Measurements from ENCODE around the gene TANGO6.
"Not testable (repeated sequence)": the region's sequence is repeated elsewhere in the genome, so short reads cannot be mapped to it uniquely, and the experiment has no call there.

Gene TANGO6

DNA sequence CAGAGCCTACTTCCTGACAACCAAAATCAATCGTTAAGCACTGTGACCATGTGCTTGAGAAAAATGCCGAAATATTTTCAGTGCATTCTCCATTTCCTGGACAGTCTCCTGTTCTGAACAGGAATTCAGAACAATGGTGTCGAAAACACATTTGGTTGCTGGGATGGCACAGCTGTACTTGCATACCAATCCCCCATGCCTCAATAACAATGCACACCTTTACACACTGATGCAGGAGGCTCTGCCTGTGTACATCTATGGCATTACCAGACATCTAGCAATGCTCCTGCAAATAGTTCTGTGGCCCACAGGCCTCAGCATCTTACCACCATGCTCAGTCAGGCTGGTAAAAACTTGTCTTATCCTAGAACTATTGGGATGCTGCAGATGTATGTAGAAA, 282.9 kb downstream of the TANGO6 start:
- no peaks in the 10 kb centered on the region for H3K9me3 ChIP-seq (ENCODE audit: insufficient read depth, low read length, severe bottlenecking)
- no peak overlapping the region for H3K4me3 ChIP-seq (ENCODE audit: low read depth in 1 of 2, low read length in 2 of 2)
- no peak overlapping the region for H3K9ac ChIP-seq (ENCODE audit: low read depth, low read length)
- peaks cover 90% of the 10 kb centered on the region for H3K79me2 ChIP-seq (ENCODE audit: insufficient read depth, low read length)
- TF ChIP-seq, protein P1, sequence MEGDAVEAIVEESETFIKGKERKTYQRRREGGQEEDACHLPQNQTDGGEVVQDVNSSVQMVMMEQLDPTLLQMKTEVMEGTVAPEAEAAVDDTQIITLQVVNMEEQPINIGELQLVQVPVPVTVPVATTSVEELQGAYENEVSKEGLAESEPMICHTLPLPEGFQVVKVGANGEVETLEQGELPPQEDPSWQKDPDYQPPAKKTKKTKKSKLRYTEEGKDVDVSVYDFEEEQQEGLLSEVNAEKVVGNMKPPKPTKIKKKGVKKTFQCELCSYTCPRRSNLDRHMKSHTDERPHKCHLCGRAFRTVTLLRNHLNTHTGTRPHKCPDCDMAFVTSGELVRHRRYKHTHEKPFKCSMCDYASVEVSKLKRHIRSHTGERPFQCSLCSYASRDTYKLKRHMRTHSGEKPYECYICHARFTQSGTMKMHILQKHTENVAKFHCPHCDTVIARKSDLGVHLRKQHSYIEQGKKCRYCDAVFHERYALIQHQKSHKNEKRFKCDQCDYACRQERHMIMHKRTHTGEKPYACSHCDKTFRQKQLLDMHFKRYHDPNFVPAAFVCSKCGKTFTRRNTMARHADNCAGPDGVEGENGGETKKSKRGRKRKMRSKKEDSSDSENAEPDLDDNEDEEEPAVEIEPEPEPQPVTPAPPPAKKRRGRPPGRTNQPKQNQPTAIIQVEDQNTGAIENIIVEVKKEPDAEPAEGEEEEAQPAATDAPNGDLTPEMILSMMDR (IDR thresholded peaks at IDR 0.05; ENCODE audit: borderline replicate concordance, extremely low read depth, low read length, poor library complexity, severe bottlenecking): no peak
- no peak for TF ChIP-seq EZH2 (IDR thresholded peaks at IDR 0.05; ENCODE audit: borderline replicate concordance, low read depth, low read length, severe bottlenecking)
- H3K4me1 ChIP-seq (ENCODE audit: insufficient read depth, low read length): peaks cover 14% of the 10 kb centered on the region
- H3K27me3 ChIP-seq (ENCODE audit: insufficient read depth, low read length, poor library complexity): no peaks in the 10 kb centered on the region
- H3K36me3 ChIP-seq (ENCODE audit: insufficient read depth, low read length): peaks cover 64% of the 10 kb centered on the region
- no peak overlapping the region for H2AFZ ChIP-seq (ENCODE audit: low read depth, low read length)
- H3K27ac ChIP-seq (ENCODE audit: low read length): no peak overlapping the region
- no peak for ATAC-seq (ENCODE audit: insufficient read depth, low read depth)
- H3K4me2 ChIP-seq (ENCODE audit: insufficient read depth, low read length): no peak overlapping the region
- no peak for DNase-seq
- H4K20me1 ChIP-seq (ENCODE audit: insufficient read depth, low read length): peaks cover 61% of the 10 kb centered on the region

DNA sequence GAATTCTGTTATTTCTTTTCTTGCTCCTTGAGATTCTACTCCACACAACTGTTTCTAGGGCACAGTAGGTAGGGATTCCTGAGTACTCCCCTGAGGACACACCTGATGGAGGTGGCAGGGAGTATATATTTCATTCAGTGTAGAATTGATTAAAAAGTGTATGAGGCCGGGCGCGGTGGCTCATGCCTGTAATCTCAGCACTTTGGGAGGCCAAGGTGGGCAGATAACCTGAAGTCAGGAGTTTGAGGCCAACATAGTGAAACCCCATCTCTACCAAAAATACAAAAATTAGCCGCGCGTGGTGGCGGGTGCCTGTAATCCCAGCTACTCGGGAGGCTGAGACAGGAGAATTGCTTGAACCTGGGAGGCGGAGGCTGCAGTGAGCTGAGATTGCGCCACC, 283.5 kb downstream of the TANGO6 start:
- not testable (repeated sequence) for H3K27me3 ChIP-seq (ENCODE audit: insufficient read depth, low read length, poor library complexity); H3K4me2 ChIP-seq (ENCODE audit: insufficient read depth, low read length); H3K9ac ChIP-seq (ENCODE audit: low read depth, low read length); H3K27ac ChIP-seq (ENCODE audit: low read length); ATAC-seq (ENCODE audit: insufficient read depth, low read depth); H3K4me3 ChIP-seq (ENCODE audit: low read depth in 1 of 2, low read length in 2 of 2); H2AFZ ChIP-seq (ENCODE audit: low read depth, low read length); H3K9me3 ChIP-seq (ENCODE audit: insufficient read depth, low read length, severe bottlenecking); DNase-seq
- Histone ChIP-seq H3K36me3 (ENCODE audit: insufficient read depth, low read length) (peaks cover 62% of the 10 kb centered on the region), H4K20me1 (ENCODE audit: insufficient read depth, low read length) (peaks cover 63% of the 10 kb centered on the region), H3K79me2 (ENCODE audit: insufficient read depth, low read length) (peaks cover 96% of the 10 kb centered on the region), H3K4me1 (ENCODE audit: insufficient read depth, low read length) (peaks cover 14% of the 10 kb centered on the region)

DNA sequence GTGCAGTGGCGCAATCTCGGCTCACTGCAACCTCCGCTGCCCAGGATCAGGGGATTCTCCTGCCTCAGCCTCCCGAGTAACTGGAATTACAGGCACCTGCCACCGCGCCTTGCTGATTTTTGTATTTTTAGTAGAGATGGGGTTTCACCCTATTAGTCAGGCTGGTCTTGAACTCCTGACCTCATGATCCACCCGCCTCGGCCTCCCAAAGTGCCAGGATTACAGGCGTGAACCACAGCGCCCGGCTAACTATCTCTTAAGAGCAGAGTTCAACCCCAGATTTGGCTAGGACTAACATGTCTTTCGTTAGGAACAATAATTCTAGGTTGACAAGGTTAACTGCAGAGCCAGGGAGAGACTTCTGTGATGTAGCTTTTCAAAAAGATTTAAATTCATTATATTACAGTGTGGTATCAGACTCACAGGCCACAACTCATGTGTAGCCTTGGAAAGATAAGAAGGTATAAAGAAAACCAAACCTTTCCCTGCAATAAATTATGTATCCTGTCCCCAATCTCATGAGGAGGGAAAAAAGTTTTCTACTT, 284.7 kb downstream of the TANGO6 start:
- ATAC-seq (ENCODE audit: insufficient read depth, low read depth) (no peak), DNase-seq (no peak)
- Histone ChIP-seq H3K27me3 (ENCODE audit: insufficient read depth, low read length, poor library complexity) (no peaks in the 10 kb centered on the region), H3K9me3 (ENCODE audit: insufficient read depth, low read length, severe bottlenecking) (no peaks in the 10 kb centered on the region), H3K9ac (ENCODE audit: low read depth, low read length) (no peak overlapping the region), H3K27ac (ENCODE audit: low read length) (no peak overlapping the region), H3K36me3 (ENCODE audit: insufficient read depth, low read length) (peaks cover 57% of the 10 kb centered on the region), H2AFZ (ENCODE audit: low read depth, low read length) (no peak overlapping the region), H4K20me1 (ENCODE audit: insufficient read depth, low read length) (peaks cover 55% of the 10 kb centered on the region), H3K79me2 (ENCODE audit: insufficient read depth, low read length) (peaks cover 95% of the 10 kb centered on the region), H3K4me2 (ENCODE audit: insufficient read depth, low read length) (no peak overlapping the region), H3K4me3 (ENCODE audit: low read depth in 1 of 2, low read length in 2 of 2) (no peak overlapping the region), H3K4me1 (ENCODE audit: insufficient read depth, low read length) (peaks cover 15% of the 10 kb centered on the region)
- TF ChIP-seq, protein P1 (IDR thresholded peaks at IDR 0.05; ENCODE audit: borderline replicate concordance, extremely low read depth, low read length, poor library complexity, severe bottlenecking): no peak

DNA sequence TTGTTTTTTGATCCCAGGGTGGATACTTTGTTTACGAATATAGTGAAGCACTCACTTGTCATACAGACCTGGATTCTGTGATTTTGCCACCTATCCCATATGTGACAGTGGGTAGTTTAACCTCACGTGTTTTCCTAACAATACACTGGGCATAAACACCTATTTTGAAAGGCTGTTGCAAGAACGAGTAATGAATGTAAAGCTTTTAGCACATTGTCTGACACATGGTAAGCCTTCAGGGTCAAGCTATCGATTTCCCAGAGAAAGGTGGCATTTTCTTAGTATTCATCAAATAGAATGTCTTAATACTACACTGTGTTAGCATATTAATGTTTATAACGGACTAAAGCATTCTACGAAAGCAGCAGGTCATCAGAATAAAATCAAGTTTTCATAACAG, 287.1 kb downstream of the TANGO6 start:
- peak overlapping the region in 1 of 2 experiments; percentile 95; a peak in 1 of 4 replicates for H3K4me3 ChIP-seq (ENCODE audit: low read depth in 1 of 2, low read length in 2 of 2)

More for the DNA sequence above, 287.1 kb downstream of the TANGO6 start:
- no peaks in the 10 kb centered on the region for H3K27me3 ChIP-seq (ENCODE audit: insufficient read depth, low read length, poor library complexity)
- H3K4me1 ChIP-seq (ENCODE audit: insufficient read depth, low read length): peaks cover 39% of the 10 kb centered on the region
- peaks cover 54% of the 10 kb centered on the region for H3K36me3 ChIP-seq (ENCODE audit: insufficient read depth, low read length)
- H3K9me3 ChIP-seq (ENCODE audit: insufficient read depth, low read length, severe bottlenecking): no peaks in the 10 kb centered on the region
- no peak for TF ChIP-seq EZH2 (IDR thresholded peaks at IDR 0.05; ENCODE audit: borderline replicate concordance, low read depth, low read length, severe bottlenecking)
- TF ChIP-seq, protein P1 (IDR thresholded peaks at IDR 0.05; ENCODE audit: borderline replicate concordance, extremely low read depth, low read length, poor library complexity, severe bottlenecking): no peak
- no peak overlapping the region for H2AFZ ChIP-seq (ENCODE audit: low read depth, low read length)
- H3K4me2 ChIP-seq (ENCODE audit: insufficient read depth, low read length): peak overlapping the region; percentile 79
- DNase-seq (no peak), ATAC-seq (ENCODE audit: insufficient read depth, low read depth) (no peak)
- peak overlapping the region; percentile 75; the same call in 1 of the 2 replicates for H3K27ac ChIP-seq (ENCODE audit: low read length)
- peaks cover 96% of the 10 kb centered on the region for H3K79me2 ChIP-seq (ENCODE audit: insufficient read depth, low read length)
- H3K9ac ChIP-seq (ENCODE audit: low read depth, low read length): no peak overlapping the region
- H4K20me1 ChIP-seq (ENCODE audit: insufficient read depth, low read length): peaks cover 42% of the 10 kb centered on the region

Data from DND-41 (cell line).